OCI-LY7 (cell line): ENCODE measurements around the gene HBB.

Source experiments
- EZH2phosphoT487 ChIP-seq: fragments of 200-600 bp; sonication (generic); IDR thresholded peaks from 2 replicates; pipeline ENCODE4 v1.6.1; 2018; ENCODE audit warnings: low read depth, borderline replicate concordance, mild to moderate bottlenecking, mixed run types, antibody characterized with exemption, low read length, moderate library complexity, mixed read lengths
- TF ChIP-seq, protein P1 (sequence below): fragments of 200-600 bp; sonication (generic); conservative IDR thresholded peaks from 2 replicates; pipeline ENCODE4 v1.5.1; 2014; ENCODE audit warnings: mild to moderate bottlenecking, antibody characterized with exemption, low read length, moderate library complexity, mixed read lengths

DNA sequence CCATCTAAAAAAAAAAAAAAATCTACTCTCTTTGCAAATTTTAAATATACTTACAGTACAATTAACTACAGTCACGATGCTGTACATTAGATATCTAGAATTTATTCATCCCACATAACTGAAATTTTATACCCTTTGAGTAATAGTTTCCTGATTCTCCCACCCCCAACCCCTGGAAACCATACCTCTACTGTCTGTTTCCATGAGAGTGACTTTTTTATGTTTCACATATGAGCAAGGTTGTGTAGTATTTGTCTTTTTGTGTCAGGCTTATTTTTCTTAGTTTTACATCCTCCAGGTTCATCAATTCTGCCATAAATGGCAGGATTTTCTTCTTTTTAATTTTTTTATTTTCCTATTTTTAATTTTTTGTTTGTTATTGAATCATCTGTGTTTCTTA lies 3.2 kb downstream of the HBB start:
- TF ChIP-seq, protein P1, sequence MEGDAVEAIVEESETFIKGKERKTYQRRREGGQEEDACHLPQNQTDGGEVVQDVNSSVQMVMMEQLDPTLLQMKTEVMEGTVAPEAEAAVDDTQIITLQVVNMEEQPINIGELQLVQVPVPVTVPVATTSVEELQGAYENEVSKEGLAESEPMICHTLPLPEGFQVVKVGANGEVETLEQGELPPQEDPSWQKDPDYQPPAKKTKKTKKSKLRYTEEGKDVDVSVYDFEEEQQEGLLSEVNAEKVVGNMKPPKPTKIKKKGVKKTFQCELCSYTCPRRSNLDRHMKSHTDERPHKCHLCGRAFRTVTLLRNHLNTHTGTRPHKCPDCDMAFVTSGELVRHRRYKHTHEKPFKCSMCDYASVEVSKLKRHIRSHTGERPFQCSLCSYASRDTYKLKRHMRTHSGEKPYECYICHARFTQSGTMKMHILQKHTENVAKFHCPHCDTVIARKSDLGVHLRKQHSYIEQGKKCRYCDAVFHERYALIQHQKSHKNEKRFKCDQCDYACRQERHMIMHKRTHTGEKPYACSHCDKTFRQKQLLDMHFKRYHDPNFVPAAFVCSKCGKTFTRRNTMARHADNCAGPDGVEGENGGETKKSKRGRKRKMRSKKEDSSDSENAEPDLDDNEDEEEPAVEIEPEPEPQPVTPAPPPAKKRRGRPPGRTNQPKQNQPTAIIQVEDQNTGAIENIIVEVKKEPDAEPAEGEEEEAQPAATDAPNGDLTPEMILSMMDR, result no peak
- TF ChIP-seq EZH2phosphoT487, result no peak
